H1 (cell line): Measurements from ENCODE around the gene SFRP2. TPM values are rescaled to one million over a fixed set of nuclear protein-coding genes. Genes with fewer than 3 reads are reported as not detected.

Experiments
- CTCF ChIA-PET: fragments of 300-600 bp; sonication (Branson Sonifier 250); formaldehyde crosslinking; loops from one replicate; lab custom pipeline; 2021; ENCODE audit not compliant: partially characterized antibody; lab: Charles Lee
- POLR2A ChIA-PET: fragments of 300-600 bp; sonication (Branson Sonifier 250); formaldehyde crosslinking; loops from one replicate; lab custom pipeline; 2021; ENCODE audit warnings: inconsistent platforms; ENCODE audit not compliant: partially characterized antibody; lab: Charles Lee
- DNase-seq, 2 experiments: peaks; one replicate each; pipeline versions ENCODE4 v3.0.0 to v3.0.0-alpha.2; 2010 to 2022; ENCODE audit warnings: low spot score in 2 of 2, low read depth in 1 of 2, mixed read lengths in 1 of 2
- FAIRE-seq: peaks from 2 replicates; lab custom pipeline; 2011; peaks lifted over from hg19 to GRCh38; lab: Jason Lieb, UNC
- H2AFZ ChIP-seq: 2 replicates; pipeline ENCODE4 v1.8.1; 2012; ENCODE audit warnings: low read length, inconsistent platforms
- H2AK5ac ChIP-seq: 2 replicates; pipeline ENCODE4 v1.6.1; 2013; ENCODE audit warnings: low read depth, low read length
- H2BK120ac ChIP-seq: replicated peaks from 2 replicates; pipeline ENCODE3; 2013; ENCODE audit warnings: low read depth, low read length, inconsistent platforms
- H2BK12ac ChIP-seq: 2 replicates; pipeline ENCODE4 v1.6.1; 2013; ENCODE audit warnings: low read depth, low read length
- H2BK15ac ChIP-seq: 2 replicates; pipeline ENCODE4 v1.6.1; 2013; ENCODE audit warnings: low read length
- H2BK20ac ChIP-seq: 2 replicates; pipeline ENCODE4 v1.6.1; 2013; ENCODE audit warnings: low read length
- H2BK5ac ChIP-seq: 2 replicates; pipeline ENCODE4 v1.6.1; 2013; ENCODE audit warnings: low read depth, low read length
- H3K14ac ChIP-seq: 2 replicates; pipeline ENCODE4 v1.6.1; 2013; ENCODE audit warnings: inconsistent platforms; ENCODE audit not compliant: insufficient read length
- H3K18ac ChIP-seq: 2 replicates; pipeline ENCODE4 v1.6.1; 2013; ENCODE audit warnings: low read length; ENCODE audit errors: extremely low read depth
- H3K23ac ChIP-seq: 2 replicates; pipeline ENCODE4 v1.6.1; 2013; ENCODE audit warnings: inconsistent platforms; ENCODE audit not compliant: insufficient read length
- H3K23me2 ChIP-seq: 2 replicates; pipeline ENCODE4 v1.6.1; 2013; ENCODE audit warnings: low read depth, low read length
- H3K27ac ChIP-seq: 2 replicates; pipeline ENCODE4 v1.6.1; 2011; ENCODE audit warnings: low read depth, low read length, inconsistent platforms
- H3K27me3 ChIP-seq, 4 experiments: replicated peaks in 1 of 4; 1 replicate in 1 of 4; 2 replicates in 3 of 4; pipeline versions ENCODE4 v1.6.1 to v1.8.1; 2011 to 2013; ENCODE audit warnings: low read length in 3 of 4, mild to moderate bottlenecking in 3 of 4, inconsistent platforms in 2 of 4, mixed read lengths in 2 of 4, moderate library complexity in 1 of 4; ENCODE audit not compliant: control insufficient read depth in 3 of 4, insufficient read depth in 3 of 4; ENCODE audit errors: extremely low read depth in 1 of 4
- H3K36me3 ChIP-seq, 4 experiments: 2 replicates each; pipeline versions ENCODE4 v1.6.1 to v1.8.1; 2011 to 2013; ENCODE audit warnings: mild to moderate bottlenecking in 4 of 4, low read length in 3 of 4, moderate library complexity in 2 of 4, control low read depth in 1 of 4, inconsistent platforms in 1 of 4; ENCODE audit not compliant: insufficient read depth in 4 of 4, control insufficient read depth in 2 of 4
- H3K4ac ChIP-seq: replicated peaks from 2 replicates; pipeline ENCODE3; 2013; ENCODE audit warnings: low read length, low read depth, mixed read lengths, inconsistent platforms; ENCODE audit not compliant: insufficient read length
- H3K4me1 ChIP-seq, 4 experiments: replicated peaks in 1 of 4; 1 replicate in 1 of 4; 2 replicates in 3 of 4; pipeline versions ENCODE4 v1.6.1 to v1.8.1; 2011 to 2013; ENCODE audit warnings: low read length in 3 of 4, inconsistent platforms in 2 of 4, mixed read lengths in 1 of 4; ENCODE audit not compliant: insufficient read depth in 4 of 4, control insufficient read depth in 3 of 4
- H3K4me2 ChIP-seq, 2 experiments: 2 replicates each; pipeline versions ENCODE4 v1.6.1 to v1.8.1; 2011 to 2013; ENCODE audit warnings: low read depth in 2 of 2, low read length in 2 of 2, control low read depth in 1 of 2, inconsistent platforms in 1 of 2, mild to moderate bottlenecking in 1 of 2; ENCODE audit not compliant: insufficient read depth in 1 of 2
- H3K4me3 ChIP-seq, 4 experiments: fragments of 200-600, 300-600 bp in 1 of 4; sonication (generic), shearing (Covaris generic), sonication (Bioruptor Twin) in 1 of 4; 2 replicates each; pipeline versions ENCODE4 v1.5.1 to v1.8.1; 2011 to 2016; ENCODE audit warnings: low read length in 4 of 4, low read depth in 3 of 4, control low read depth in 2 of 4, inconsistent platforms in 2 of 4, mild to moderate bottlenecking in 2 of 4, mixed read lengths in 1 of 4, moderate library complexity in 1 of 4; ENCODE audit not compliant: insufficient read depth in 2 of 4; ENCODE audit errors: extremely low read depth in 1 of 4
- H3K56ac ChIP-seq: replicated peaks from 2 replicates; pipeline ENCODE3; 2013; ENCODE audit warnings: low read depth, mild to moderate bottlenecking, mixed read lengths, low read length, inconsistent platforms; ENCODE audit not compliant: insufficient read length
- H3K79me1 ChIP-seq: 2 replicates; pipeline ENCODE4 v1.6.1; 2013; ENCODE audit warnings: low read depth, low read length, control low read depth
- H3K79me2 ChIP-seq, 2 experiments: 2 replicates each; pipeline versions ENCODE4 v1.6.1 to v1.8.1; 2012 to 2013; ENCODE audit warnings: low read length in 2 of 2, mild to moderate bottlenecking in 2 of 2, inconsistent platforms in 1 of 2; ENCODE audit not compliant: insufficient read depth in 2 of 2, control insufficient read depth in 1 of 2
- H3K9ac ChIP-seq, 4 experiments: replicated peaks in 1 of 4; 1 replicate in 1 of 4; 2 replicates in 3 of 4; pipeline versions ENCODE4 v1.6.1 to v1.8.1; 2011 to 2013; ENCODE audit warnings: low read depth in 3 of 4, low read length in 3 of 4, control low read depth in 2 of 4, mild to moderate bottlenecking in 2 of 4, moderate library complexity in 2 of 4, inconsistent platforms in 1 of 4; ENCODE audit errors: extremely low read depth in 1 of 4
- H3K9me3 ChIP-seq, 2 experiments: 2 replicates each; pipeline versions ENCODE4 v1.6.1 to v1.8.1; 2012 to 2013; ENCODE audit warnings: mild to moderate bottlenecking in 2 of 2, moderate library complexity in 2 of 2, control low read depth in 1 of 2, inconsistent platforms in 1 of 2, low read depth in 1 of 2, low read length in 1 of 2, mixed read lengths in 1 of 2; ENCODE audit not compliant: insufficient read depth in 2 of 2
- H4K20me1 ChIP-seq, 2 experiments: replicated peaks in 1 of 2; 2 replicates each; pipeline versions ENCODE3 to v1.8.1; 2011 to 2013; ENCODE audit warnings: inconsistent platforms in 2 of 2, low read length in 2 of 2, mild to moderate bottlenecking in 1 of 2; ENCODE audit not compliant: insufficient read depth in 2 of 2, control insufficient read depth in 1 of 2
- H4K5ac ChIP-seq: 2 replicates; pipeline ENCODE4 v1.6.1; 2013; ENCODE audit warnings: low read length, low read depth, mixed read lengths, inconsistent platforms; ENCODE audit not compliant: insufficient read length
- H4K8ac ChIP-seq: 2 replicates; pipeline ENCODE4 v1.8.0; 2013; ENCODE audit warnings: mild to moderate bottlenecking, moderate library complexity, low read length, inconsistent platforms; ENCODE audit not compliant: insufficient read depth; ENCODE audit errors: extremely low read depth
- H4K91ac ChIP-seq: replicated peaks from 2 replicates; pipeline ENCODE3; 2013; ENCODE audit warnings: low read length, mixed read lengths, inconsistent platforms; ENCODE audit not compliant: insufficient read length
- BACH1 ChIP-seq: IDR thresholded peaks from 2 replicates; pipeline ENCODE4 v1.6.1; 2012; ENCODE audit warnings: low read length, improper control_type of control experiment
- CTBP2 ChIP-seq: IDR thresholded peaks from 2 replicates; pipeline ENCODE4 v1.7.0; 2011; ENCODE audit warnings: borderline replicate concordance, mild to moderate bottlenecking, moderate library complexity, mixed read lengths, low read length; ENCODE audit not compliant: insufficient read depth, insufficient read length
- WGBS, 2 experiments: shearing (Covaris generic) in 1 of 2; methylation state at CpG; one replicate each; pipeline versions ENCODE4 v1.1.6 to v1.1.7; 2013 to 2015; ENCODE audit warnings: low lambda C conversion rate in 2 of 2, mixed read lengths in 2 of 2, inconsistent platforms in 1 of 2, low coverage in 1 of 2, missing lambda C conversion rate in 1 of 2; ENCODE audit not compliant: insufficient replicate concordance in 2 of 2, insufficient coverage in 1 of 2, insufficient read length in 1 of 2; ENCODE audit errors: extremely low coverage in 1 of 2, missing lambda C conversion rate in 1 of 2; 5-methylcytosine and 5-hydroxymethylcytosine counted together
- polyA plus RNA-seq, 7 experiments: library from polyadenylated mRNA; depleted of rRNA in 3 of 7; stranded (reverse) in 5 of 7; unstranded in 2 of 7; fragments of >200 nt in 5 of 7; fragments of 200-250 nt in 2 of 7; gene quantifications; 1 replicate in 5 of 7; 2 replicates in 1 of 7; 4 replicates in 1 of 7; pipeline versions ENCODE4 v1.2.1 to v1.2.3, GENCODE V29; 2011 to 2013; ENCODE audit warnings: missing spikeins in 2 of 7, mixed read lengths in 2 of 7
- total RNA-seq: library from RNA; stranded (reverse); fragmentation: NEBNext Ultra II Directional; extraction: Animal tissue kit (Norgen Biotek cat#: 25700); gene quantifications from 2 replicates; pipeline ENCODE4 v1.2.1, GENCODE V29; 2021
- TF ChIP-seq, protein P1 (sequence below): IDR thresholded peaks from 2 replicates; pipeline ENCODE4 v1.6.1; 2011; ENCODE audit warnings: low read depth, mild to moderate bottlenecking, low read length; ENCODE audit not compliant: insufficient read depth

The SFRP2 gene
- total and polyA plus RNA-seq, 2 of the 8 experiments (the other 6 are each of a cell fraction or from before 2014, with no cell fraction given): 108 to 342 TPM

DNA sequence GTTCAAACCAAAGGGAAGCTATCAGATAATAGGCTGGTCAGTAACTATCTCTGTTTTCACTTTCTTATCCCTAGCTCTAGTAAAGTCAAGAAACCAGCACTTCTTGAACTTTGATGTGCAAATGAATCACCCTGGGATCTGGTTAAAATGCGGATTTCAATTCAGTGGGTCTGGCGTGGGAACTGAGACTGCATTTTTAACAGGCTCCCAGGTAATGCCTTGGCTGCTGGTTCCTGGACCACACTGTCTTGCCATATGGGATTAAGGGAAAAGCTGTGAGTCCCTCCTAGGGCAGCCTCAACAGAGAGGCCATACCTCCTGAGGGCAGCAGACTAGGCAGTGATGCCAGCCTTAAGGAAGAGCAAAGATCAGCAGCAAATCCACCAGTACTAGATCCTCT, 30.7 kb downstream of the SFRP2 start:
- CTCF ChIA-PET: interaction anchor here (0.8 to 2.0 kb wide), 7 partner anchors 8 to 124 kb away, joined by 3 to 11 read pairs (median 3); no protein-coding TSS in a partner anchor
- POLR2A ChIA-PET: interaction anchor here (0.6 to 2.4 kb wide), 7 partner anchors 8 to 127 kb away, joined by 3 to 10 read pairs (median 4); partner anchors contain the start of gene SFRP2

More for the DNA sequence above, 30.7 kb downstream of the SFRP2 start:
- Histone ChIP-seq H2AFZ (no peak overlapping the region), H3K56ac (no peak overlapping the region), H2BK20ac (0 out of 2 replicates have a peak overlapping the region, but pooled peaks have one; percentile 13), H2BK12ac (no peak overlapping the region), H3K14ac (no peak overlapping the region), H4K20me1 (peaks cover 0 to 8% of the 10 kb centered on the region in 2 experiments), H2BK5ac (no peak overlapping the region; the same call in 1 of the 2 replicates), H3K27ac (no peak overlapping the region), H3K27me3 (peaks cover 0 to 4% (median 0%) of the 10 kb centered on the region in 4 experiments; a peak in 5 of 7 replicates), H3K79me2 (peaks cover 0 to 3% of the 10 kb centered on the region in 2 experiments; a peak in 1 of 4 replicates), H3K79me1 (peaks cover under 1% of the 10 kb centered on the region), H4K8ac (no peak overlapping the region), H3K4me2 (peak overlapping the region; percentile 21 to 98), H2BK120ac (no peak overlapping the region), H3K4ac (peak overlapping the region; percentile 85), H3K36me3 (no peaks in the 10 kb centered on the region), H3K18ac (0 out of 2 replicates have a peak overlapping the region, but pooled peaks have one; percentile 53), H3K9ac (0 out of 7 replicates have a peak overlapping the region, but pooled peaks of 1 of the 4 experiments have one; percentile 4), H2BK15ac (0 out of 2 replicates have a peak overlapping the region, but pooled peaks have one; percentile 18), H4K5ac (no peak overlapping the region), H2AK5ac (no peak overlapping the region), H4K91ac (no peak overlapping the region), H3K23me2 (peaks cover 14% of the 10 kb centered on the region), H3K4me3 (peak overlapping the region in 1 of 4 experiments; percentile 87; a peak in 2 of 8 replicates), H3K4me1 (peaks cover 11 to 27% (median 17%) of the 10 kb centered on the region in 4 experiments; a peak in 6 of 7 replicates), H3K23ac (no peak overlapping the region), H3K9me3 (0 out of 4 replicates have a peak, but pooled peaks cover 0 to 4% of the 10 kb centered on the region in 2 experiments)
- DNase-seq (no peak), FAIRE-seq (peak; percentile 36)
- WGBS, 2 experiments: 7% methylated on average over 2 of the region's 2 CpGs; no CpG with 5 or more reads in 1 of the 2 experiments
- TF ChIP-seq, protein P1, sequence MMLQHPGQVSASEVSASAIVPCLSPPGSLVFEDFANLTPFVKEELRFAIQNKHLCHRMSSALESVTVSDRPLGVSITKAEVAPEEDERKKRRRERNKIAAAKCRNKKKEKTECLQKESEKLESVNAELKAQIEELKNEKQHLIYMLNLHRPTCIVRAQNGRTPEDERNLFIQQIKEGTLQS: no peak
- no peak for TF ChIP-seq BACH1
- TF ChIP-seq CTBP2: no peak
